ENCODE measurements around the gene PXMP4. TPM values are rescaled to one million over a fixed set of nuclear protein-coding genes. Genes with fewer than 3 reads are reported as not detected.

The PXMP4 gene
- total RNA-seq, 1 experiment from 2014 or later, result 12.0 TPM

GRCh38 chr20:33669873-33670640 is 50.1 kb downstream of the PXMP4 start:
- Histone ChIP-seq H3K4me1 (ENCODE audit: control insufficient read depth, insufficient read depth, low read length) (peaks cover 13% of the 10 kb centered on the region), H3K4me3 (ENCODE audit: low read depth in 2 of 2, low read length in 2 of 2) (no peak overlapping the region), H3K36me3 (ENCODE audit: control insufficient read depth, insufficient read depth, low read length) (peaks cover 6% of the 10 kb centered on the region; the same call in 1 of the 2 replicates), H3K27me3 (ENCODE audit: control insufficient read depth, insufficient read depth, low read length) (no peaks in the 10 kb centered on the region), H3K9me3 (ENCODE audit: control insufficient read depth, insufficient read depth, low read depth, low read length) (no peaks in the 10 kb centered on the region), H3K27ac (ENCODE audit: low read length) (no peak overlapping the region)
- DNase-seq (ENCODE audit: low read depth, low spot score) (no peak), ATAC-seq (no peak)
- BruUV-seq (replicated peaks), result no TSS peak
- POLR2A ChIA-PET, result no interaction called here
- CTCF ChIA-PET, result no interaction called here
- intact Hi-C loops (cut with micrococcal nuclease; ENCODE audit: unreplicated experiment), result no loop called here
- in situ Hi-C loops (cut with HindIII; ENCODE audit: low pct_unique_long_range_greater_than_20kb, low sequenced_read_pairs), result no loop called here
- TF ChIP-seq REST (IDR thresholded peaks at IDR 0.05; ENCODE audit: insufficient read depth in 1 of 2, low read depth in 2 of 2, low read length in 1 of 2) (no peak), SIN3A (IDR thresholded peaks at IDR 0.05; ENCODE audit: borderline replicate concordance, insufficient read depth, low read depth, low read length) (no peak), CTCF (IDR thresholded peaks at IDR 0.05) (no peak), POLR2AphosphoS5 (IDR thresholded peaks at IDR 0.05; ENCODE audit: low read depth, low read length) (no peak), TCF7L2 (IDR thresholded peaks at IDR 0.05; ENCODE audit: low read depth, low read length) (no peak)

- no TSS peak for BruUV-seq (replicated peaks)
- H3K27ac ChIP-seq (ENCODE audit: low read length), result no peak overlapping the region
- no peaks in the 10 kb centered on the region for H3K27me3 ChIP-seq (ENCODE audit: control insufficient read depth, insufficient read depth, low read length)
- no peak overlapping the region for H3K4me3 ChIP-seq (ENCODE audit: low read depth in 2 of 2, low read length in 2 of 2)
- ATAC-seq (no peak), DNase-seq (ENCODE audit: low read depth, low spot score) (no peak)
- no peaks in the 10 kb centered on the region for H3K9me3 ChIP-seq (ENCODE audit: control insufficient read depth, insufficient read depth, low read depth, low read length)
- CTCF ChIA-PET, result no interaction called here
- H3K4me1 ChIP-seq (ENCODE audit: control insufficient read depth, insufficient read depth, low read length), result peaks cover 17% of the 10 kb centered on the region
- in situ Hi-C loops (cut with HindIII; ENCODE audit: low pct_unique_long_range_greater_than_20kb, low sequenced_read_pairs) (no loop called here), intact Hi-C loops (cut with micrococcal nuclease; ENCODE audit: unreplicated experiment) (no loop called here)
- peaks cover 6% of the 10 kb centered on the region; the same call in 1 of the 2 replicates for H3K36me3 ChIP-seq (ENCODE audit: control insufficient read depth, insufficient read depth, low read length)
- no peak for TF ChIP-seq TCF7L2 (IDR thresholded peaks at IDR 0.05; ENCODE audit: low read depth, low read length)
- no peak for TF ChIP-seq SIN3A (IDR thresholded peaks at IDR 0.05; ENCODE audit: borderline replicate concordance, insufficient read depth, low read depth, low read length)
- TF ChIP-seq POLR2AphosphoS5 (IDR thresholded peaks at IDR 0.05; ENCODE audit: low read depth, low read length), result no peak
- TF ChIP-seq REST (IDR thresholded peaks at IDR 0.05; ENCODE audit: insufficient read depth in 1 of 2, low read depth in 2 of 2, low read length in 1 of 2), result no peak
- TF ChIP-seq CTCF (IDR thresholded peaks at IDR 0.05), result no peak
- POLR2A ChIA-PET, result no interaction called here
Measured at GRCh38 chr20:33669224-33669623, 50.9 kb downstream of the PXMP4 start.
